ENCODE results near the gene NXT2. TPM values are rescaled to one million over a fixed set of nuclear protein-coding genes. Genes with fewer than 3 reads are reported as not detected.

The NXT2 gene
- 3.5 and 8.5 TPM in 2 replicates for polyA plus RNA-seq (2011; rRNA removed)
- polyA minus RNA-seq (2011; rRNA and poly(A)+ RNA removed): 2.9 and 3.6 TPM in 2 replicates

DNA sequence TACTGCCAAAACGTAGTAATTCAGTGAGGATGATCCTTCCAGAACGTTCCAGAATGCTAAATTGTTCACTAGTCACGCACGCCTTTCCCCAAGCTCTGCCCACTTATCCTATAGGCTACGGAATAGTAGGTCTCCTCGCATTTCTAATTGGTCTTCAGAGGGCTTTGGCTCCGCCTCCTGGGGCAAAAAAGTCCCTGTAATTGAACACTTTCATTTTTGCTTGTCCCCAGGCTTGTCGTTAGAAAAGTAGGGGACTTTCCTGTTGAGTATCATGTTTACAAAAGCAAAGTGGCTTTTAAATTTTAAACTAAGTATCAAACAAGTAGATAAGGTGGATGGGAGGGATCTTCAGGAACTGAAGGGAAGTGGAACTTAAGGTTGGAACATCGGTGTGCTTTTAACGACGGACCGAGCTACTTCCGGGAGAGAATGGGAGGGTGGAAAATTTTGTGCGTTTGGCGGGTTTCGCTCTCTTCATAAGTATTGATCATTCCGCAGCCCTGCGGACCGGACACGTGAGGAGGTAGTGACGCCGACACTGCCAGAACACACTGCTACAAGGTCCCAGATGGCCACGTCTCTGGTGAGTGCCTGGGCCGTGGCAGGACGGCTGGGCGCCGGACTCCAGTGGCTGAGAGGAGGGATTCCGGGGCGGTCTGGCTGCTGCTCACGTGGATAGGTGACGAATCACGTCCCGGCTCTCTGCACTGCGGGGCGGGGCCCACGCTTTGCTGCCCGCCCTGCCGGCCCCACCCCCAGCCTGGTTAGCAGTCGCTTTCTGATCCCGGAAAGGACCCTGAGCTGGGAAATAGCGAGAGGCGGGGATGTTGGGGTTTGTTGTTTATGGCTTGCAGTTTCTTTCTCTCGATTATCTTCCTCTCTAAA lies at the start of gene NXT2:
Gene NXT2, plus strand, starts transcription at position 406 of the 885 bp plus-strand sequence. Its CDS starts 163 bp downstream, at position 569.
- ChIA-PET CTCF (no interaction called here), POLR2A (interaction anchor here (0.6 kb wide), 2 partner anchors 118 to 309 kb away, joined by 5 read pairs; no protein-coding TSS in a partner anchor)
- no peak for TF ChIP-seq CTCF (IDR thresholded peaks at IDR 0.05; ENCODE audit: insufficient read depth, low read depth, low read length)
- Histone ChIP-seq H3K36me3 (ENCODE audit: control insufficient read depth, insufficient read depth, low read length) (no peaks in the 10 kb centered on the region), H3K27me3 (ENCODE audit: control insufficient read depth, insufficient read depth, low read length) (no peaks in the 10 kb centered on the region), H3K4me3 (ENCODE audit: low read depth, low read length) (peak within 1 kb of the TSS; percentile 65)
- peak; percentile 57 for DNase-seq (ENCODE audit: low read depth)

GRCh38 chrX:109487640-109488039 lies 49.0 kb upstream of the NXT2 start:
- CTCF ChIA-PET: interaction anchor here (1.0 to 5.0 kb wide), 2 partner anchors 402 to 407 kb away, joined by 4 to 90 read pairs; no protein-coding TSS in a partner anchor
- Histone ChIP-seq H3K4me3 (ENCODE audit: low read depth, low read length) (no peak overlapping the region), H3K36me3 (ENCODE audit: control insufficient read depth, insufficient read depth, low read length) (no peaks in the 10 kb centered on the region), H3K27me3 (ENCODE audit: control insufficient read depth, insufficient read depth, low read length) (no peaks in the 10 kb centered on the region)
- DNase-seq (ENCODE audit: low read depth): no peak
- POLR2A ChIA-PET: no interaction called here
- TF ChIP-seq CTCF (IDR thresholded peaks at IDR 0.05; ENCODE audit: insufficient read depth, low read depth, low read length): no peak

GRCh38 chrX:109489174-109489573 lies 47.5 kb upstream of the NXT2 start:
- Histone ChIP-seq H3K27me3 (ENCODE audit: control insufficient read depth, insufficient read depth, low read length) (no peaks in the 10 kb centered on the region), H3K36me3 (ENCODE audit: control insufficient read depth, insufficient read depth, low read length) (no peaks in the 10 kb centered on the region), H3K4me3 (ENCODE audit: low read depth, low read length) (no peak overlapping the region)
- no peak for TF ChIP-seq CTCF (IDR thresholded peaks at IDR 0.05; ENCODE audit: insufficient read depth, low read depth, low read length)
- ChIA-PET POLR2A (no interaction called here), CTCF (interaction anchor here (0.6 to 1.2 kb wide), 3 partner anchors 11 to 401 kb away, joined by 3 read pairs; no protein-coding TSS in a partner anchor)
- no peak for DNase-seq (ENCODE audit: low read depth)

DNA sequence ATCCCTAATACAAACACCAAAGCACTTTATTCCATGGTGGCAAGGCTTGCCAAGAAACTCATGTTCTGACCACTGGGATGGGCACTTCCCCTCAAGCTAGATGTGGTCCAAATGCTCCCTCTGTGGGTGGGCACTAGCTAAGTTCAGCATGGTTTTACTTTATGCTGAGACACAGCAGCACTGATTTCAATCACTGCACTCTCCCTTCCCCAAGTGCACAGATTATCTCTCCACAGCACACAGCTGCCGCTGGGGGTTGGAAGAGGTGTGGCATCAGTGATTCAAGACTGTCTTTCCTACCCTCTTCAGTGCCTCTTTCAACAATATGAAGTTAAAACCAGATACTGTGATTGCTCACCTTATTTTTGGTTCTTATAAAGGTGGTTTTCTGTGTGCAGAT lies 38.2 kb upstream of the NXT2 start:
- H3K36me3 ChIP-seq (ENCODE audit: control insufficient read depth, insufficient read depth, low read length): no peaks in the 10 kb centered on the region
- no peak overlapping the region for H3K4me3 ChIP-seq (ENCODE audit: low read depth, low read length)
- POLR2A ChIA-PET: no interaction called here
- TF ChIP-seq CTCF (IDR thresholded peaks at IDR 0.05; ENCODE audit: insufficient read depth, low read depth, low read length): no peak
- H3K27me3 ChIP-seq (ENCODE audit: control insufficient read depth, insufficient read depth, low read length): no peaks in the 10 kb centered on the region
- DNase-seq (ENCODE audit: low read depth): no peak
- CTCF ChIA-PET: no interaction called here

DNA sequence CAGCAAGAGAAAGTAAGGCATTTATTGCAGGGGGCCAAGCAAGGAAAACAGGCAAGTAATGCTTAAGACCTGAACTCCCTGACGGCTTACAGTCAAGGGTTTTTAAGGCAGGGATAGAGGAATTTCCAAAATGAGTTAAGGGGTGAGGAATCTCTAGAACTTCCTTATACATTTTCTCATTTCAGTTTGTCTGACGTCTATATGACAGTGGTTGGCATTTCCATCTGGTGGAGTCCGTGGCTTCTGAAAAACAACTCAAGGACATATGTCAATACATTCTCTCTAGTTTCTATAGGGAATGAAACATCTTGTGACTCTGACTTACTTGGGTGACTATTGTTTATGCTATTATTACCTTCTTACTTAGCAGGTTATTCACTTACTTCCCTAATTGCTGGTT lies 35.5 kb upstream of the NXT2 start:
- ChIA-PET CTCF (interaction anchor here (1.7 kb wide), 1 partner anchor 15 kb away, joined by 6 read pairs; no protein-coding TSS in a partner anchor), POLR2A (no interaction called here)
- no peak for TF ChIP-seq CTCF (IDR thresholded peaks at IDR 0.05; ENCODE audit: insufficient read depth, low read depth, low read length)

More for the DNA sequence above, 35.5 kb upstream of the NXT2 start:
- no peak for DNase-seq (ENCODE audit: low read depth)
- no peaks in the 10 kb centered on the region for H3K36me3 ChIP-seq (ENCODE audit: control insufficient read depth, insufficient read depth, low read length)
- H3K27me3 ChIP-seq (ENCODE audit: control insufficient read depth, insufficient read depth, low read length): no peaks in the 10 kb centered on the region
- H3K4me3 ChIP-seq (ENCODE audit: low read depth, low read length): no peak overlapping the region

Measured in BJ (cell line).